GM19035 (cell line): ENCODE data around the gene ARHGAP32.

Source experiments
- ATAC-seq: cut with Tn5 transposase; IDR thresholded peaks from one replicate; pipeline ENCODE4 v1.9.1; 2021; ENCODE audit not compliant: unreplicated experiment

Gene ARHGAP32

DNA sequence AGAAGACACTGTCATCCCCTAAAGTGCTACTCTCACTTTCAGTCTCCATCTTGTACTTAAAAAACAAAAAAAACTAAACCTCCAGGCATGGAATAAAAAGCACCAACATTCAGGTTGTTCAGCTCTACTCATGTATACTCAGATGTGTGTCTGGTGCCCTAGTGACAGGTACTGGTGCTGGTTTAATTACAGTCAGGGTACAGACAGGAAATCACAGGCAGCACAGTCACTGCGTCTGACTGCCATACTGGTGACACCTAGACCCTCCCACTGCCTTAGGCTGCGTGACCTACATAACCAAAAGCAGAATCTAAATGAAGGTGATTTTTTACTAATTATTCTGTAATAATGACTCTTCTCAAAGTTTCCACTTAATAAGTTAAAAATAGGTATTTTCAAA, at the start of gene ARHGAP32:
TSS of gene ARHGAP32 (minus strand) at position 176 of the 400 bp plus-strand sequence. CDS start at position 49, 127 bp downstream.
- ATAC-seq: no peak

- no peak for ATAC-seq
Measured at GRCh38 chr11:129239207-129239606, 47.1 kb upstream of the ARHGAP32 start.

DNA sequence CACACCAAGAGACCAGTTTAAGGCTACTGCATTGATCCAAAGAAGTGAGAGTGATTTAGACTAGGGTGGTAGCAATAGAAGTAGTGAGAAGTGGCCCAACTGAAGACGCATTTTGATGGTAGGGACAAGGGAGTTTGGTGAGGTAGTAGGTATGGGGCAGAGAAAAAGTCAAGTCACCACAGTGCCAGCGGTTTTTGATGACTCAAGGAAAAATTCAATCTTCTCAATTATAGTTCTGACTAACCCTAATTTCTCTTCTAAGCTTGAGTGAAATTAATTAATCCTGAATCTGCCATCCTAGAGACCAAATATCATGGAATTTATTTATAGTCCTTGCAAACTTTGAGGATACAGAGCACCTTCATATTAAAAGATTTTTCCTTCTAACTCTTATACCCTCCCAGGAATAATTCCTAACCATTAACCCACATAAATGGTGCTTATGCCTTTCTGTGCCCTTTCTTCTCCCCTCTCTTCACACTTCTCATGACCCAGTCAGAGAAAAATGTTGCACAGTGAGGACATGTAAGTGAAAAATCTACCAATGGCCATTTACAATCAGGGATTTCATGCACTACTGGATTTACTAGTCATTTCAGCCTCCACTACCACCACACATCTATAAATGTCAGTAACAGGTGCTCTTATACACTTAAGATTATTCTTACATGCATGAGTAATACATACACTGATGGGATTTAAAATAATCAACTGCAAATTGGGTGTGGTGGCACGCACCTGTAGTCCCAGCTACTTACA, 45.9 kb upstream of the ARHGAP32 start:
- ATAC-seq: no peak

DNA sequence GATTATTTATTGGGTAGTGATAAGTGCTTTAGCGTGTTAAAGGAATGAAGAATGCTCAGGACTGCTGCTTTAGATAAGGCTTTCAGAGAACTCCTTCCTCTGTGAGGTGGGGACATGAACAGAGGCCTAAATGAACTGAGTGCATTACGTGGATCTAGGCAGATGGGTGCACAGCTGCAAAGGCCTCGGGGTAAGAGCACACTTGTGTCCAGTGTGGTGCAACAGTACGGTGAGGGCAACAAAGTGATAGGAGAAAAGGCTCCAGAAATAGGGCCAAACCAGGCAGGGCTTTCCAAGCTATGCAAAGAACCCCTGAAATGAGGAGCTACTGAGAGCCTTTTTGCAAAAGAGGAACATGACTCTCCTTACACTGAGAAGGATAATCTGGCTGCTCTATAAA, 45.3 kb upstream of the ARHGAP32 start:
- no peak for ATAC-seq

DNA sequence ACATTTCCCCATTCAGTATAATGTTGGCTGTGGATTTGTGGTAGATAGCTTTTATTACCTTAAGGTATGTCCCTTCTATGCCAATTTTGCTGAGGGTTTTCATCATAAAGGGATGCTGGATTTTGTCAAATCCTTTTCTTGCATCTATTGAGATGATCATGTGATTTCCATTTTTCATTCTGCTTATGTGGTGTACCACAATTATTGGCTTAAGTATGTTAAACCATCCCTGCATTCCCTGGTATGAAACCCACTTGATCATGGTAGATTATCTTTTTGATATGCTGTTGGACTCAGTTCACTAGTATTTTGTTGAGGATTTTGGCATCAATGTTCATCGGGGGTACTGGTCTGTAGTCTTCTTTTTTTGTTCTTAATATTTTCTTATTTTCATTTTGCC, 44.7 kb upstream of the ARHGAP32 start:
- ATAC-seq: no peak

- no peak for ATAC-seq
Measured at GRCh38 chr11:129234978-129235377, 42.9 kb upstream of the ARHGAP32 start.

DNA sequence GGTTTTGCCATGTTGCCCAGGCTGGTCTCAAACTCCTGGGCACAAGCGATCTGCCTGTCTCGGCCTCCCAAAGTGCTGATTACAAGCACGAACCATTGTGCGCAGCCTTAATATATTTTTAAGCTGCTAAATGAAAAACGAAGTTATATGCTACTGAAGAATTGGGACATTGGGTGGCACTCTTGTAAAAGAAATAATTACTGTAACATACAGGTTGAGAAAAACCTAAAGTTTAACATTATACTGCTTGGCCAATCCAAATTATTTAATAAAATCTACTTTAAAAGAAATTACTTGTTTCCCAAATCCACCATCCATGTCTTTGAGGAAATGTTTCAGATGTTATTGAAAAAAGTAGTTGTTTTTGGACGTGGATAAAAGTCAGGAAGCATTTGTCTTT, 37.9 kb upstream of the ARHGAP32 start:
- ATAC-seq: no peak

- ATAC-seq: no peak
Measured at GRCh38 chr11:129226207-129226798, 34.2 kb upstream of the ARHGAP32 start.

DNA sequence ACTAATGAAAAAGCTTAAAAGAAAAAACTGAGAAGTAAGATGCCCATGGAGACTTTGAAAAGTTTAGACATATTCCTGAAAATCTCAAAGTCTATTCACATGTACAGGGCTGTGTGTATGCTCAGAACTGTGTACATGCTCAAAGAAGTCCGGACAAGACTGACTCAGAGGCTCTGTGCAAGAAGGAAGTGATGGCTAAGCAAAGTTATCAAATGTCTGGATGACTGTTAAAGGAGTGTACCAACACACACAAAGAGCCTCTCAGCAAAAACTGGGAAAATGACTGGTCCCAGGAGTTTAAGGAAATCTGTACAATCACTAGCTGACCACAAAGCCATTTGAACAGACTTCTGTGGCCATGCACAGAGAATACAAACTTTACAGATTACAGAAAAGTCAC, 33.1 kb upstream of the ARHGAP32 start:
- no peak for ATAC-seq

DNA sequence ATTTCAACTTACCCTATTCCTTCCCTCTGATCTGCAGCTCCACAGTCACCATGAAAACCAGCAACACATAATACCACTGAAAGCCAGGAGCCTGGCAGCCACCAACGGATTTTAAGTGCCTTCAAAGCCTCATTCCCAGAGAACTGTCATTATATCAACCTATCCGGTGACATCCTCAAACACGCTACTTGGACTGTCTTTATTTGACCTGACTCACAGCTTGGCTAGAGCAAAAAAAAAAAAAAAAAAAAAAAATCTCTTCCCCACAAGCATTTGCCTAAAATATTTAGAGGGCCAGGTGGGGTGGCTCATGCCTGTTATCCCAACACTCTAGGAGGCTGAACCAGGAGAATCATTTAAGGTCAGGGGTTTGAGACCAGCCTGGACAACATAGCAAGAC, 32.4 kb upstream of the ARHGAP32 start:
- ATAC-seq: no peak

- ATAC-seq: no peak
Measured at GRCh38 chr11:129223701-129224149, 31.6 kb upstream of the ARHGAP32 start.

GRCh38 chr11:129223260-129223659, 31.1 kb upstream of the ARHGAP32 start:
- ATAC-seq: no peak

- ATAC-seq: no peak
Measured at GRCh38 chr11:129222158-129222557, 30.0 kb upstream of the ARHGAP32 start.

DNA sequence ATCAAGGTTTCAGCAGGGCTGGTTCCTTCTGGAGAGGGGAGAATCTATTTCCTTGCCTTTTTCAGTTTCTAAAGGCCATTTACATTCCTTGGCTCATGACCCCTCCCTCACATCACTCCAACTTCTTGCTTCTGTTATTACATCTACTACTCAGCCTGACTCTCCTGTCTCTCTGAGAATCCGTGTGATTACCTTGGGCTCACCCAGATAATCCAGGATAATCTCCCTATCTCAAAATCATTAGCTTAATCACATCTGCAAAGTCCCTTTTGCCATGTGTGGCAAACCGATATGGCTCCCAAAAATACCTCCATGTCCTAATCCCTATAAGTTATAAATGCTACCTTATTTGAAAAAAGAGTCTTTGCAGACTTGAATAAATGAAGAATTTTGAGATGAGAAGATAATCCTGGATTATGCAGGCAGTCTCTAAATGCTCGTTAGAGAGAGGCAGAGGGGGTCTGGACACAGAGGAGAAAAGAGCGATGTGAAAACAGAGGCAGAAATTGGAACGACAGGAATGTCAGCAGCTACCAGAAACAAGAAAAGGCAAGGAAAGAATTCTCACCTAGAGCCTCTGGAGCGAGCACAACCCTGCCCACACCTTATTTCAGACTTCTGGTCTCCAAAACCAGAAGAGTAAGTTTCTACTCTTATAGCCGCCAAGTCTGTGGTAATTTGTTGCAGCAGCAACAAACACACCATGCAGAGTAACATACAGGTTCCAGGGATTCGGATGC, 23.6 kb upstream of the ARHGAP32 start:
- no peak for ATAC-seq

- no peak for ATAC-seq
Measured at GRCh38 chr11:129214710-129215295, 22.7 kb upstream of the ARHGAP32 start.

GRCh38 chr11:129213261-129213660, 21.1 kb upstream of the ARHGAP32 start:
- no peak for ATAC-seq

DNA sequence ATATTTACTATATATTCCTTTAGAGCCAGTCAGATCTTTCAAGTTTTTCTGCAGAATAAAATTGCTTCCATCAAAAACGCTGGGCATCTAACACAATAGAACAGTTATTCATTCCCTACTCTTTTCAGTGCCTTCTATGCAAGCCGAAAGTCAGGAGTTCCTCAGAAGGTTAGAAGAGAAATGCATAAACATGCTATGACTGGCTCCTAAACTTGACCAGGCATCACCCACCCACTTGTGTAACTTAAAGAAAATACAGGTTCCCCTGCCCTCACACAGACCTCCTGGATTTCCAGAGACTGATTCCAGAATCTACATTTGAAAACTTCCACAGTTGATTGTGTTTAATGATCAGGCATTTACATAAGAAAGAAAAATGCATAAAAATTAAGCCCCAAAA, 19.3 kb upstream of the ARHGAP32 start:
- ATAC-seq: no peak

GRCh38 chr11:129210831-129211181, 18.7 kb upstream of the ARHGAP32 start:
- ATAC-seq: no peak

DNA sequence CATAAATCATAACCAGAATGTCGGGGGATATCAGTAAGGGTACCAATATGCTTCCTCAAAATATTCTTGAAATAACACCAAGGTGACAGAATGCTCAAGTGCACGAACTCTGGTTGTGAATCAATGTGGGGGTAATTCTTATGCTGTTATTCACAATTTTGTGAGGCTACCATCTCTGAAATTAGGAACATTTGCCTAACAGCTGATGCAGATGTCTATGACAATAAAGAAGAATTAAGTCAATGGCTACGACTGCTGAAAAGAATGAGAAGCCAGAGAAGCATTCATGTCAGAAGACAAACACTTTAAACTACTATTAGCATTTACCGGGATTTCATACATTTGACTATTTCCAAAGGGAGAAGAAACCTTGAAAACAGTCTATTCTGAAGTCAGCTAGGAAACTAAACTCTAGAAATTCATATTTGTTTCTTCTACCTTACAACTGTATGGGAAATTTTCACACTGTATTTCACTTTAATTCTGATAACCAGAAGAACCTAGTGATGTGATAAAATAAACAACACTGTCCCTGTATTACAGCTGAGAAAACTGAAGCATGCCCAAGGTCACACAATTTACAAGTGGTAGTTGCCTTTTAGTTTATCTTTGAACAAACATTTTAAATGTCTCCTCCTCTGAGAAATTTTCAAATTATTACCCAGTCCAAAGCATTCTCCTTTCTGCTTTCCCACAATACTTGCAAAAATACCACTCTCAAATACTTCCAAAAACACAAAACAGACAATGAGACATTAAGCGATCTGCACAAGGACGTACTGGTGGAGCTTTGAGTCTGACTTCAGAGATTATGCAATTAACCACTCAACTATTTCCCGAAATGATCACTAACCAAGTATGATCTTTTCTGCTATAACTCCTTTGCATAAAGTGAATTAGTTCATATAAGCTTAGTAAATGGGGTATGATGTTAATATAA, 18.0 kb upstream of the ARHGAP32 start:
- no peak for ATAC-seq

- ATAC-seq: no peak
Measured at GRCh38 chr11:129208863-129209262, 16.7 kb upstream of the ARHGAP32 start.
